Caco-2 (cell line): Measurements from ENCODE around the gene FURIN. TPM values are rescaled to one million over a fixed set of nuclear protein-coding genes. Genes with fewer than 3 reads are reported as not detected.

Source experiments
- BruUV-seq: library from RNA; stranded (reverse); fragments of 400-500 nt; replicated peaks from 2 replicates; lab custom pipeline; 2021; lab: Mats Ljungman, UMichigan
- CTCF ChIA-PET: fragments of 300-600 bp; sonication (Branson Sonifier 250); formaldehyde crosslinking; loops from one replicate; lab custom pipeline; 2022; ENCODE audit warnings: antibody characterized with exemption; lab: Charles Lee
- POLR2A ChIA-PET: fragments of 300-600 bp; sonication (Branson Sonifier 250); formaldehyde crosslinking; loops from one replicate; lab custom pipeline; 2022; ENCODE audit warnings: antibody characterized with exemption; lab: Charles Lee
- DNase-seq, 2 experiments: peaks; one replicate each; pipeline versions ENCODE4 v3.0.0 to v3.0.0-alpha.2; 2020 to 2022
- H3K27me3 ChIP-seq: replicated peaks from 2 replicates; pipeline ENCODE4 v1.6.0; 2011; ENCODE audit warnings: low read length; ENCODE audit not compliant: control insufficient read depth, insufficient read depth
- H3K36me3 ChIP-seq: 2 replicates; pipeline ENCODE4 v1.5.1; 2011; ENCODE audit warnings: low read length; ENCODE audit not compliant: control insufficient read depth, insufficient read depth
- H3K4me1 ChIP-seq: fragments of 250-450 bp; sonication (Bioruptor Pico); 2 replicates; pipeline ENCODE4 v1.5.1; 2020; ENCODE audit warnings: mild to moderate bottlenecking
- H3K4me3 ChIP-seq: 2 replicates; pipeline ENCODE4 v1.5.1; 2011; ENCODE audit warnings: low read depth, mild to moderate bottlenecking, control low read depth, low read length
- H3K9me3 ChIP-seq: fragments of 250-450 bp; sonication (Bioruptor Pico); 2 replicates; pipeline ENCODE4 v1.5.1; 2020; ENCODE audit warnings: mild to moderate bottlenecking, moderate library complexity
- H3K27ac Mint-ChIP-seq: one replicate; pipeline ENCODE4 v1.8.0; 2022; ENCODE audit warnings: mixed read lengths; ENCODE audit not compliant: unreplicated experiment
- H3K27me3 Mint-ChIP-seq: one replicate; pipeline ENCODE4 v1.8.0; 2022; ENCODE audit warnings: mixed read lengths; ENCODE audit not compliant: insufficient read depth, unreplicated experiment
- H3K36me3 Mint-ChIP-seq: one replicate; pipeline ENCODE4 v1.8.0; 2022; ENCODE audit warnings: mild to moderate bottlenecking, mixed read lengths; ENCODE audit not compliant: insufficient read depth, unreplicated experiment
- H3K4me1 Mint-ChIP-seq: one replicate; pipeline ENCODE4 v1.8.0; 2022; ENCODE audit warnings: low read depth, mixed read lengths; ENCODE audit not compliant: unreplicated experiment
- H3K4me3 Mint-ChIP-seq: one replicate; pipeline ENCODE4 v1.8.0; 2022; ENCODE audit warnings: mild to moderate bottlenecking, moderate library complexity, mixed read lengths; ENCODE audit not compliant: unreplicated experiment
- H3K9me3 Mint-ChIP-seq: one replicate; pipeline ENCODE4 v1.8.0; 2022; ENCODE audit warnings: mixed read lengths; ENCODE audit not compliant: unreplicated experiment
- CTCF ChIP-seq, 2 experiments: fragments of 200-600 bp in 1 of 2; IDR thresholded peaks; 1 replicate in 1 of 2; 2 replicates in 1 of 2; pipeline versions ENCODE4 v1.5.1 to v1.8.0; 2011 to 2022; ENCODE audit warnings: antibody characterized with exemption in 1 of 2, control low read depth in 1 of 2, inconsistent platforms in 1 of 2, low read depth in 1 of 2, low read length in 1 of 2, mild to moderate bottlenecking in 1 of 2, moderate library complexity in 1 of 2; ENCODE audit not compliant: insufficient read depth in 1 of 2, severe bottlenecking in 1 of 2, unreplicated experiment in 1 of 2
- intact Hi-C: fragments of 100-400 bp; cut with micrococcal nuclease; formaldehyde crosslinking; loops from one replicate; pipeline ENCODE4 v1.10.0; 2022; ENCODE audit not compliant: unreplicated experiment
- total RNA-seq: library from RNA; stranded (reverse); gene quantifications from 2 replicates; pipeline ENCODE4 v1.2.3, GENCODE V29; 2022

FURIN gene
- total RNA-seq, 1 experiment from 2014 or later = 43.0 TPM

GRCh38 chr15:90881978-90882721, 13.8 kb downstream of the FURIN start:
- ChIA-PET CTCF (interaction anchor here (1.4 kb wide), 1 partner anchor 234 kb away, joined by 3 read pairs; no protein-coding TSS in a partner anchor), POLR2A (no interaction called here)
- H3K27me3 ChIP-seq = no peaks in the 10 kb centered on the region
- no peaks in the 10 kb centered on the region for H3K27me3 Mint-ChIP-seq
- H3K27ac Mint-ChIP-seq = no peak overlapping the region
- H3K4me1 ChIP-seq = no peaks in the 10 kb centered on the region; the same call in 1 of the 2 replicates
- H3K36me3 ChIP-seq = no peaks in the 10 kb centered on the region
- TSS peak; percentile 28 for BruUV-seq
- no peak for TF ChIP-seq CTCF (IDR thresholded peaks at IDR 0.05; ENCODE audit: insufficient read depth in 1 of 2, low read depth in 1 of 2, low read length in 1 of 2, severe bottlenecking in 1 of 2, unreplicated experiment in 1 of 2)
- no peak for DNase-seq
- H3K4me3 ChIP-seq = no peak overlapping the region
- no peak overlapping the region for H3K4me3 Mint-ChIP-seq
- no peaks in the 10 kb centered on the region for H3K9me3 Mint-ChIP-seq
- H3K9me3 ChIP-seq = no peaks in the 10 kb centered on the region
- peaks cover 19% of the 10 kb centered on the region for H3K36me3 Mint-ChIP-seq
- H3K4me1 Mint-ChIP-seq = no peaks in the 10 kb centered on the region
- intact Hi-C loops = no loop called here

- no peak for TF ChIP-seq CTCF (IDR thresholded peaks at IDR 0.05; ENCODE audit: insufficient read depth in 1 of 2, low read depth in 1 of 2, low read length in 1 of 2, severe bottlenecking in 1 of 2, unreplicated experiment in 1 of 2)
- H3K36me3 ChIP-seq = no peaks in the 10 kb centered on the region
- no peaks in the 10 kb centered on the region for H3K9me3 ChIP-seq
- H3K4me1 ChIP-seq = no peaks in the 10 kb centered on the region; the same call in 1 of the 2 replicates
- Mint-ChIP-seq H3K4me3 (no peak overlapping the region), H3K4me1 (no peaks in the 10 kb centered on the region), H3K36me3 (peaks cover 14% of the 10 kb centered on the region), H3K27ac (no peak overlapping the region), H3K27me3 (no peaks in the 10 kb centered on the region), H3K9me3 (no peaks in the 10 kb centered on the region)
- DNase-seq = no peak
- no peak overlapping the region for H3K4me3 ChIP-seq
- no peaks in the 10 kb centered on the region for H3K27me3 ChIP-seq
- no TSS peak for BruUV-seq
- intact Hi-C loops = no loop called here
- POLR2A ChIA-PET = interaction anchor here (0.6 kb wide), 1 partner anchor 139 kb away, joined by 3 read pairs; no protein-coding TSS in a partner anchor
- CTCF ChIA-PET = no interaction called here
Observed at GRCh38 chr15:90882781-90883525, 14.6 kb downstream of the FURIN start.

GRCh38 chr15:90883526-90883975, 15.2 kb downstream of the FURIN start:
- intact Hi-C loops = no loop called here
- DNase-seq = no peak
- POLR2A ChIA-PET = interaction anchor here (0.6 kb wide), 1 partner anchor 138 kb away, joined by 3 read pairs; no protein-coding TSS in a partner anchor
- Mint-ChIP-seq H3K27ac (no peak overlapping the region), H3K27me3 (no peaks in the 10 kb centered on the region), H3K9me3 (no peaks in the 10 kb centered on the region), H3K36me3 (peaks cover 8% of the 10 kb centered on the region), H3K4me3 (no peak overlapping the region), H3K4me1 (no peaks in the 10 kb centered on the region)
- CTCF ChIA-PET = no interaction called here
- H3K36me3 ChIP-seq = no peaks in the 10 kb centered on the region
- H3K27me3 ChIP-seq = no peaks in the 10 kb centered on the region
- no peak overlapping the region for H3K4me3 ChIP-seq
- no peaks in the 10 kb centered on the region for H3K9me3 ChIP-seq
- BruUV-seq = no TSS peak
- no peaks in the 10 kb centered on the region; the same call in 1 of the 2 replicates for H3K4me1 ChIP-seq
- TF ChIP-seq CTCF (IDR thresholded peaks at IDR 0.05; ENCODE audit: insufficient read depth in 1 of 2, low read depth in 1 of 2, low read length in 1 of 2, severe bottlenecking in 1 of 2, unreplicated experiment in 1 of 2) = no peak
